HepG2 (cell line): ENCODE data around the gene ACSS1. TPM values are rescaled to one million over a fixed set of nuclear protein-coding genes. Genes with fewer than 3 reads are reported as not detected.

Source experiments
- ATF7-NPFF ChIP-seq: sonication (generic); formaldehyde crosslinking; IDR thresholded peaks from 2 replicates; pipeline ENCODE4 v1.8.1; 2023; ENCODE audit warnings: mild to moderate bottlenecking, low read depth, missing genetic modification reagents, moderate library complexity
- GFI1 ChIP-seq: sonication (generic); formaldehyde crosslinking; IDR thresholded peaks from 2 replicates; pipeline ENCODE4 v1.5.0; 2020; ENCODE audit warnings: missing genetic modification reagents, mild to moderate bottlenecking, borderline replicate concordance
- KDM5A ChIP-seq: fragments of 200-600 bp; sonication (generic); IDR thresholded peaks from 2 replicates; pipeline ENCODE4 v1.7.0; 2018; ENCODE audit warnings: antibody characterized with exemption, mild to moderate bottlenecking, low read length, borderline replicate concordance
- KLF11 ChIP-seq: IDR thresholded peaks from 2 replicates; pipeline ENCODE4 v1.6.1; 2016; ENCODE audit warnings: missing compliant biosample characterization
- RFX5 ChIP-seq: IDR thresholded peaks from 2 replicates; pipeline ENCODE4 v1.6.1; 2011; ENCODE audit warnings: low read depth, low read length, improper control_type of control experiment
- SIX1 ChIP-seq: sonication (generic); formaldehyde crosslinking; IDR thresholded peaks from 2 replicates; pipeline ENCODE4 v1.4.0; 2020; ENCODE audit warnings: missing genetic modification reagents, borderline replicate concordance
- SRSF1 ChIP-seq: fragments of 200-400 bp; formaldehyde crosslinking; optimal IDR thresholded peaks from 2 replicates; pipeline ENCODE3; 2017; ENCODE audit warnings: mild to moderate bottlenecking, low read depth, low read length, moderate library complexity
- TRIM24 ChIP-seq: sonication (generic); formaldehyde crosslinking; IDR thresholded peaks from 2 replicates; pipeline ENCODE4 v1.8.0; 2022; ENCODE audit warnings: mild to moderate bottlenecking, missing genetic modification reagents
- ZNF101 ChIP-seq: sonication (generic); formaldehyde crosslinking; IDR thresholded peaks from 2 replicates; pipeline ENCODE4 v1.4.0; 2020; ENCODE audit warnings: mild to moderate bottlenecking, low read depth, missing genetic modification reagents, borderline replicate concordance
- ZNF317 ChIP-seq: sonication (generic); formaldehyde crosslinking; IDR thresholded peaks from 2 replicates; pipeline ENCODE4 v1.5.0; 2020; ENCODE audit warnings: mild to moderate bottlenecking, missing genetic modification reagents
- ZNF331 ChIP-seq: sonication (generic); formaldehyde crosslinking; IDR thresholded peaks from 2 replicates; pipeline ENCODE4 v1.4.0; 2020; ENCODE audit warnings: missing genetic modification reagents
- polyA plus RNA-seq, 8 experiments: library from polyadenylated mRNA; depleted of rRNA in 3 of 8; stranded (reverse) in 7 of 8; unstranded in 1 of 8; fragments of >200 nt; fragmentation: Illumina TruSeq in 4 of 8; extraction: Trizol in 4 of 8; gene quantifications; 2 replicates each; pipeline versions ENCODE4 v1.2.1 to v1.2.3, GENCODE V29; 2011 to 2016; ENCODE audit warnings: low read depth in 4 of 8, missing spikeins in 1 of 8, mixed read lengths in 1 of 8; ENCODE audit not compliant: insufficient read depth in 1 of 8
- total RNA-seq, 5 experiments: library from RNA; depleted of rRNA; stranded (reverse); fragments of >200 nt; fragmentation: Illumina TruSeq; extraction: Trizol; gene quantifications; 2 replicates each; pipeline ENCODE4 v1.2.3, GENCODE V29; 2016; ENCODE audit warnings: low read depth in 1 of 5
- TF ChIP-seq, protein P1 (sequence below), 2 experiments: sonication (generic) in 1 of 2; formaldehyde crosslinking in 1 of 2; IDR thresholded peaks; 2 replicates each; pipeline versions ENCODE4 v1.4.0 to v1.6.1; 2016 to 2020; ENCODE audit warnings: borderline replicate concordance in 1 of 2, low read depth in 1 of 2, mild to moderate bottlenecking in 1 of 2, missing genetic modification reagents in 1 of 2
- TF ChIP-seq, protein P2 (sequence below): sonication (generic); formaldehyde crosslinking; IDR thresholded peaks from 2 replicates; pipeline ENCODE4 v1.4.0; 2020; ENCODE audit warnings: mild to moderate bottlenecking, missing genetic modification reagents
- TF ChIP-seq, protein P3 (sequence below): sonication (generic); formaldehyde crosslinking; IDR thresholded peaks from 2 replicates; pipeline ENCODE4 v1.5.0; 2020; ENCODE audit warnings: mild to moderate bottlenecking, missing genetic modification reagents
- TF ChIP-seq, protein P4 (sequence below): sonication (generic); formaldehyde crosslinking; IDR thresholded peaks from 2 replicates; pipeline ENCODE4 v1.5.1; 2020; ENCODE audit warnings: mild to moderate bottlenecking, missing genetic modification reagents, moderate library complexity
- TF ChIP-seq, protein P5 (sequence below): IDR thresholded peaks from 2 replicates; pipeline ENCODE4 v1.6.1; 2016; ENCODE audit warnings: missing biosample characterization, missing genetic modification reagents, low read depth

Gene ACSS1
- total and polyA plus RNA-seq, 2 of the 13 experiments (the other 11 are each of a cell fraction or from before 2014, with no cell fraction given), result 15.2 to 41.6 TPM

DNA sequence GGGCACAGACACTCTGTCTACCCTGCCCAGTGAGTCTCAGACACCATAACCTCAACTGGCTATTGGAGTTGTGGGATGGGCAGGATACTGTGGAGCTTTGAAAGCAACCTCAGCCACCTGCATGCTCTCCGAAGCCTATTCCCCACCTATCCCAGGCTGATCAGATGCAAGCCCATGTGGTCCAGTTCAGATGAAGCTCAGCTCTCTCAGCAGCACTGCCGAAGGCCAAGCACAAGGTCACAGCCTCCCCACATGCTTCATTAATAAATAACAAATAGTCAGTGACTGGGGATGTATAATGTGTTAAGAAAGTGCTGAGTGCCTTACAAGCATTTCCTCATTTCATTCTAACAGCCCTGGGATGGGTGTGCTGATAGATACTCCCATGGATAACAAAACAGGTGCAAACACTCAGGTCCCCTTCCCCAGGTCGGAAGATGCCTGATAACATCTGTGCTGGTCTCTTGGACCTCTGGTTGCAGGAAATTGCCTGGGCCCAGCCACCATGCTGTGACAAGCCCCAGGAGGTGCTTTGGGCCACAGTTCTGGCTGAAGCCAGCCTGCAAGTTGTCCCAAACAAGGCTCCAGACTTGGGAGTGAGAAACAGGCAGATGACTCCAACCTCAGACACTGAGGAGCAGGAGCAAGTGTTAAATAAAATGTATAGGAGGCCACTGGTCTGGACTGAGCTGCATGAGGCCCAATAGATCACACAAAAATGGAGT lies 3.7 kb downstream of the ACSS1 start (continued):
- TF ChIP-seq, protein P1, sequence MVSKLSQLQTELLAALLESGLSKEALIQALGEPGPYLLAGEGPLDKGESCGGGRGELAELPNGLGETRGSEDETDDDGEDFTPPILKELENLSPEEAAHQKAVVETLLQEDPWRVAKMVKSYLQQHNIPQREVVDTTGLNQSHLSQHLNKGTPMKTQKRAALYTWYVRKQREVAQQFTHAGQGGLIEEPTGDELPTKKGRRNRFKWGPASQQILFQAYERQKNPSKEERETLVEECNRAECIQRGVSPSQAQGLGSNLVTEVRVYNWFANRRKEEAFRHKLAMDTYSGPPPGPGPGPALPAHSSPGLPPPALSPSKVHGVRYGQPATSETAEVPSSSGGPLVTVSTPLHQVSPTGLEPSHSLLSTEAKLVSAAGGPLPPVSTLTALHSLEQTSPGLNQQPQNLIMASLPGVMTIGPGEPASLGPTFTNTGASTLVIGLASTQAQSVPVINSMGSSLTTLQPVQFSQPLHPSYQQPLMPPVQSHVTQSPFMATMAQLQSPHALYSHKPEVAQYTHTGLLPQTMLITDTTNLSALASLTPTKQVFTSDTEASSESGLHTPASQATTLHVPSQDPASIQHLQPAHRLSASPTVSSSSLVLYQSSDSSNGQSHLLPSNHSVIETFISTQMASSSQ (IDR thresholded peaks at IDR 0.05; ENCODE audit: low read depth), result no peak
- TF ChIP-seq, protein P1 (CRISPR knock-in tag; IDR thresholded peaks at IDR 0.05; ENCODE audit: borderline replicate concordance), result 0 out of 2 replicates have a peak, but pooled peaks have one; percentile 16
- TF ChIP-seq, protein P2, sequence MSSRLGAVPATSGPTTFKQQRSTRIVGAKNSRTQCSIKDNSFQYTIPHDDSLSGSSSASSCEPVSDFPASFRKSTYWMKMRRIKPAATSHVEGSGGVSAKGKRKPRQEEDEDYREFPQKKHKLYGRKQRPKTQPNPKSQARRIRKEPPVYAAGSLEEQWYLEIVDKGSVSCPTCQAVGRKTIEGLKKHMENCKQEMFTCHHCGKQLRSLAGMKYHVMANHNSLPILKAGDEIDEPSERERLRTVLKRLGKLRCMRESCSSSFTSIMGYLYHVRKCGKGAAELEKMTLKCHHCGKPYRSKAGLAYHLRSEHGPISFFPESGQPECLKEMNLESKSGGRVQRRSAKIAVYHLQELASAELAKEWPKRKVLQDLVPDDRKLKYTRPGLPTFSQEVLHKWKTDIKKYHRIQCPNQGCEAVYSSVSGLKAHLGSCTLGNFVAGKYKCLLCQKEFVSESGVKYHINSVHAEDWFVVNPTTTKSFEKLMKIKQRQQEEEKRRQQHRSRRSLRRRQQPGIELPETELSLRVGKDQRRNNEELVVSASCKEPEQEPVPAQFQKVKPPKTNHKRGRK, result no peak
- TF ChIP-seq KDM5A (no peak), SIX1 (CRISPR knock-in tag) (no peak), SRSF1 (no peak), ATF7-NPFF (no peak), KLF11 (CRISPR knock-in tag) (no peak), ZNF101 (CRISPR knock-in tag) (no peak), ZNF317 (CRISPR knock-in tag) (no peak), GFI1 (CRISPR knock-in tag) (no peak), TRIM24 (CRISPR knock-in tag) (no peak), RFX5 (no peak), ZNF331 (CRISPR knock-in tag) (no peak)
- TF ChIP-seq, protein P3, sequence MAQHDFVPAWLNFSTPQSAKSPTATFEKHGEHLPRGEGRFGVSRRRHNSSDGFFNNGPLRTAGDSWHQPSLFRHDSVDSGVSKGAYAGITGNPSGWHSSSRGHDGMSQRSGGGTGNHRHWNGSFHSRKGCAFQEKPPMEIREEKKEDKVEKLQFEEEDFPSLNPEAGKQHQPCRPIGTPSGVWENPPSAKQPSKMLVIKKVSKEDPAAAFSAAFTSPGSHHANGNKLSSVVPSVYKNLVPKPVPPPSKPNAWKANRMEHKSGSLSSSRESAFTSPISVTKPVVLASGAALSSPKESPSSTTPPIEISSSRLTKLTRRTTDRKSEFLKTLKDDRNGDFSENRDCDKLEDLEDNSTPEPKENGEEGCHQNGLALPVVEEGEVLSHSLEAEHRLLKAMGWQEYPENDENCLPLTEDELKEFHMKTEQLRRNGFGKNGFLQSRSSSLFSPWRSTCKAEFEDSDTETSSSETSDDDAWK (CRISPR knock-in tag), result no peak
- TF ChIP-seq, protein P4, sequence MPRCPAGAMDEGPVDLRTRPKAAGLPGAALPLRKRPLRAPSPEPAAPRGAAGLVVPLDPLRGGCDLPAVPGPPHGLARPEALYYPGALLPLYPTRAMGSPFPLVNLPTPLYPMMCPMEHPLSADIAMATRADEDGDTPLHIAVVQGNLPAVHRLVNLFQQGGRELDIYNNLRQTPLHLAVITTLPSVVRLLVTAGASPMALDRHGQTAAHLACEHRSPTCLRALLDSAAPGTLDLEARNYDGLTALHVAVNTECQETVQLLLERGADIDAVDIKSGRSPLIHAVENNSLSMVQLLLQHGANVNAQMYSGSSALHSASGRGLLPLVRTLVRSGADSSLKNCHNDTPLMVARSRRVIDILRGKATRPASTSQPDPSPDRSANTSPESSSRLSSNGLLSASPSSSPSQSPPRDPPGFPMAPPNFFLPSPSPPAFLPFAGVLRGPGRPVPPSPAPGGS (CRISPR knock-in tag), result no peak
- TF ChIP-seq, protein P5, sequence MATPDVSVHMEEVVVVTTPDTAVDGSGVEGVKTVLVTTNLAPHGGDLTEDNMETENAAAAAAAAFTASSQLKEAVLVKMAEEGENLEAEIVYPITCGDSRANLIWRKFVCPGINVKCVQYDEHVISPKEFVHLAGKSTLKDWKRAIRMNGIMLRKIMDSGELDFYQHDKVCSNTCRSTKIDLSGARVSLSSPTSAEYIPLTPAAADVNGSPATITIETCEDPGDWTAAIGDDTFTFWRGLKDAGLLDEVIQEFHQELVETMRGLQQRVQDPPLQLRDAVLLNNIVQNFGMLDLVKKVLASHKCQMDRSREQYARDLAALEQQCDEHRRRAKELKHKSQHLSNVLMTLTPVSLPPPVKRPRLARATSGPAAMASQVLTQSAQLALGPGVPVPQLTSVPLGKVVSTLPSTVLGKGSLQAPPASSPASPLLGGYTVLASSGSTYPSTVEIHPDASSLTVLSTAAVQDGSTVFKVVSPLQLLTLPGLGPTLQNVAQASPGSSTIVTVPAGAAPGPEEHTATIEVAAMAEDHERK, result no peak
